NCI-H1417 (cell line): ENCODE measurements around the gene TMEM270.

Source experiments
- DNase-seq, 3 experiments: peaks; one replicate each; lab custom pipeline; 2025; lab: John Stamatoyannopoulos, UW

The TMEM270 gene

GRCh38 chr7:73887762-73888161 lies 26.8 kb downstream of the TMEM270 start:
- DNase-seq, result no peak

GRCh38 chr7:73888959-73889358 lies 28.0 kb downstream of the TMEM270 start:
- no peak for DNase-seq

- no peak for DNase-seq
These were observed 29.7 kb downstream of the TMEM270 start for GRCh38 chr7:73890555-73891147.

- no peak for DNase-seq
These were observed 30.4 kb downstream of the TMEM270 start for GRCh38 chr7:73891178-73891885.

- DNase-seq, result no peak
These were observed 31.3 kb downstream of the TMEM270 start for GRCh38 chr7:73892003-73892999.

- no peak for DNase-seq
These were observed 32.6 kb downstream of the TMEM270 start for GRCh38 chr7:73893342-73894101.

- DNase-seq, result no peak
These were observed 33.2 kb downstream of the TMEM270 start for GRCh38 chr7:73894166-73894565.

- DNase-seq, result no peak
These were observed 34.0 kb downstream of the TMEM270 start for GRCh38 chr7:73894733-73895551.

GRCh38 chr7:73895626-73896025 lies 34.7 kb downstream of the TMEM270 start:
- DNase-seq, result no peak

GRCh38 chr7:73896454-73896853 lies 35.5 kb downstream of the TMEM270 start:
- no peak for DNase-seq

GRCh38 chr7:73899731-73900142 lies 38.8 kb downstream of the TMEM270 start:
- DNase-seq, result no peak

- no peak for DNase-seq
These were observed 39.3 kb downstream of the TMEM270 start for GRCh38 chr7:73900286-73900685.

GRCh38 chr7:73901231-73901822 lies 40.4 kb downstream of the TMEM270 start:
- DNase-seq, result no peak

GRCh38 chr7:73901823-73902597 lies 41.1 kb downstream of the TMEM270 start:
- DNase-seq, result no peak

- DNase-seq, result no peak
These were observed 42.6 kb downstream of the TMEM270 start for GRCh38 chr7:73903321-73904218.

GRCh38 chr7:73904219-73905137 lies 43.5 kb downstream of the TMEM270 start:
- no peak for DNase-seq

- DNase-seq, result no peak
These were observed 44.4 kb downstream of the TMEM270 start for GRCh38 chr7:73905360-73905759.

GRCh38 chr7:73906874-73907273 lies 45.9 kb downstream of the TMEM270 start:
- no peak for DNase-seq
